HepG2 (cell line): ENCODE data around the gene PPOX. TPM values are rescaled to one million over a fixed set of nuclear protein-coding genes. Genes with fewer than 3 reads are reported as not detected.
A peak's percentile ranks its signal among the peaks of the same experiment; 100 is the strongest.

Source experiments
- ADNP ChIP-seq: sonication (generic); formaldehyde crosslinking; IDR thresholded peaks from 2 replicates; pipeline ENCODE4 v1.4.0; 2020; ENCODE audit warnings: missing genetic modification reagents
- ETV5 ChIP-seq: IDR thresholded peaks from 2 replicates; pipeline ENCODE4 v1.6.1; 2018; ENCODE audit warnings: missing biosample characterization, missing genetic modification reagents, inconsistent platforms, borderline replicate concordance
- HIVEP1 ChIP-seq: sonication (generic); formaldehyde crosslinking; IDR thresholded peaks from 2 replicates; pipeline ENCODE4 v1.4.0; 2020; ENCODE audit warnings: mild to moderate bottlenecking, missing genetic modification reagents
- HMGA1 ChIP-seq: sonication (generic); formaldehyde crosslinking; conservative IDR thresholded peaks from 2 replicates; pipeline ENCODE4 v1.4.0; 2020; ENCODE audit warnings: missing genetic modification reagents
- MYC ChIP-seq: sonication (generic); formaldehyde crosslinking; IDR thresholded peaks from 2 replicates; pipeline ENCODE4 v1.9.0; 2021; ENCODE audit warnings: missing genetic modification reagents, borderline replicate concordance
- NBN ChIP-seq: fragments of 450-650 bp; conservative IDR thresholded peaks from 2 replicates; pipeline ENCODE4 v1.6.1; 2017
- NFRKB ChIP-seq: fragments of 450-650 bp; IDR thresholded peaks from 2 replicates; pipeline ENCODE4 v1.6.1; 2017
- SMAD1 ChIP-seq: sonication (generic); formaldehyde crosslinking; IDR thresholded peaks from 2 replicates; pipeline ENCODE4 v1.4.0; 2020; ENCODE audit warnings: missing genetic modification reagents, low read depth, mild to moderate bottlenecking, borderline replicate concordance
- SP5 ChIP-seq: IDR thresholded peaks from 2 replicates; pipeline ENCODE4 v1.6.1; 2016; ENCODE audit warnings: low read depth, borderline replicate concordance
- TBX2 ChIP-seq: sonication (generic); formaldehyde crosslinking; IDR thresholded peaks from 2 replicates; pipeline ENCODE4 v1.5.0; 2020; ENCODE audit warnings: missing genetic modification reagents, mild to moderate bottlenecking, borderline replicate concordance
- ZNF44 ChIP-seq: sonication (generic); formaldehyde crosslinking; IDR thresholded peaks from 2 replicates; pipeline ENCODE4 v1.5.1; 2020; ENCODE audit warnings: mild to moderate bottlenecking, missing genetic modification reagents
- ZNF776 ChIP-seq: sonication (generic); formaldehyde crosslinking; IDR thresholded peaks from 2 replicates; pipeline ENCODE4 v1.4.0; 2020; ENCODE audit warnings: mild to moderate bottlenecking, missing genetic modification reagents
- polyA plus RNA-seq, 8 experiments: library from polyadenylated mRNA; depleted of rRNA in 3 of 8; stranded (reverse) in 7 of 8; unstranded in 1 of 8; fragments of >200 nt; fragmentation: Illumina TruSeq in 4 of 8; extraction: Trizol in 4 of 8; gene quantifications; 2 replicates each; pipeline versions ENCODE4 v1.2.1 to v1.2.3, GENCODE V29; 2011 to 2016; ENCODE audit warnings: low read depth in 4 of 8, missing spikeins in 1 of 8, mixed read lengths in 1 of 8; ENCODE audit not compliant: insufficient read depth in 1 of 8
- total RNA-seq, 5 experiments: library from RNA; depleted of rRNA; stranded (reverse); fragments of >200 nt; fragmentation: Illumina TruSeq; extraction: Trizol; gene quantifications; 2 replicates each; pipeline ENCODE4 v1.2.3, GENCODE V29; 2016; ENCODE audit warnings: low read depth in 1 of 5
- TF ChIP-seq, protein P1 (sequence below): sonication (generic); formaldehyde crosslinking; IDR thresholded peaks from 2 replicates; pipeline ENCODE4 v1.4.0; 2020; ENCODE audit warnings: missing genetic modification reagents, borderline replicate concordance
- TF ChIP-seq, protein P2 (sequence below): sonication (generic); formaldehyde crosslinking; IDR thresholded peaks from 2 replicates; pipeline ENCODE4 v1.4.0; 2020; ENCODE audit warnings: missing genetic modification reagents
- TF ChIP-seq, protein P3 (sequence below): sonication (generic); formaldehyde crosslinking; IDR thresholded peaks from 2 replicates; pipeline ENCODE4 v1.4.0; 2020; ENCODE audit warnings: missing genetic modification reagents
- TF ChIP-seq, protein P4 (sequence below): sonication (generic); formaldehyde crosslinking; IDR thresholded peaks from 2 replicates; pipeline ENCODE4 v1.8.0; 2022; ENCODE audit warnings: missing genetic modification reagents, mild to moderate bottlenecking, borderline replicate concordance

PPOX gene
- total and polyA plus RNA-seq, 2 of the 13 experiments (the other 11 are each of a cell fraction or from before 2014, with no cell fraction given) = 15.5 to 27.7 TPM

DNA sequence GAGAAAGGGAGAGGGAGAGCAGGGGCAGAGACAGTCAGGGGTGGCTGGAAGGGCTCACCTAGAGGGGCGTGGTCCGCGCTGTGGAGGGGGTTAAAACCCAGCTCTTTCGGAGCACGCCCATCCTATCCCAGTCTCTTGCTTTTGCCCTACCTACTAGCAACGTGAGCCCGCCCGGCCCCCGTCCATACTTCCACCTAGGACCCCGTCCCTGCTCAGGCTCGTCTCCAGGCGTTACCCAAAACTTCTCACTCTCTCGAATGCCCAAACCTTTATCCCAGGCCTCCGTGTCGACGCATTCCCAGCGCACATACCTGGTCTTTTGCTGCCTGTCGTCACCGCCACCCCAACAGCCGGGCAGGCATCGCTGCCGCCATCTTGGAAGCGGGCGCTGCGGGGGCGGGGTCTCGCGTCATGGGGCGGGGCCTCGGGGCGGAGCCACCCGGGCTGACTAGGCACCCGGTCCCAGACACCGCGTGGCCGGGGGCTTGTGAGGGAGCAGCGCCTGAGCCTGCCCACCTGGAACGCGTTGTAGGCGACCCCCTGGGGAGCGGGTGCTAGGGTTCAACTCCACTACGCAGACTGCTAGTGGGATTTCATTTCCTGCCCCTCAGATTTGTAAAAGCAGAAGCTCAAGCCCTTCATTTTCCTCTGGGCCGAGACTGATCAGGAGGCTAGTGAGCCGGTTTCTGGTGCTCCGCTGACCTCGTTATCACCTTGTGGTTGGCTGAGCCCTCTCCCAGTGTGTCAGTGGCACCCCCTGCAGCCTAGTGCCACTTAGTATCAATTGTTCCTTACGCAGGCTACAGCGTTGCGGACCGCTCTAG is 11.1 kb downstream of the PPOX start, which contains the start of gene B4GALT3 (continued):
- TF ChIP-seq, protein P1, sequence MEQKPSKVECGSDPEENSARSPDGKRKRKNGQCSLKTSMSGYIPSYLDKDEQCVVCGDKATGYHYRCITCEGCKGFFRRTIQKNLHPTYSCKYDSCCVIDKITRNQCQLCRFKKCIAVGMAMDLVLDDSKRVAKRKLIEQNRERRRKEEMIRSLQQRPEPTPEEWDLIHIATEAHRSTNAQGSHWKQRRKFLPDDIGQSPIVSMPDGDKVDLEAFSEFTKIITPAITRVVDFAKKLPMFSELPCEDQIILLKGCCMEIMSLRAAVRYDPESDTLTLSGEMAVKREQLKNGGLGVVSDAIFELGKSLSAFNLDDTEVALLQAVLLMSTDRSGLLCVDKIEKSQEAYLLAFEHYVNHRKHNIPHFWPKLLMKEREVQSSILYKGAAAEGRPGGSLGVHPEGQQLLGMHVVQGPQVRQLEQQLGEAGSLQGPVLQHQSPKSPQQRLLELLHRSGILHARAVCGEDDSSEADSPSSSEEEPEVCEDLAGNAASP (CRISPR knock-in tag) = peak; percentile 19
- TF ChIP-seq SMAD1 (CRISPR knock-in tag) (no peak), TBX2 (CRISPR knock-in tag) (peak; percentile 90), ETV5 (CRISPR knock-in tag) (0 out of 2 replicates have a peak, but pooled peaks have one; percentile 36), MYC (peak; percentile 99), ADNP (CRISPR knock-in tag) (no peak), NBN (no peak), NFRKB (no peak), HIVEP1 (CRISPR knock-in tag) (no peak; the same call in 1 of the 2 replicates), HMGA1 (no peak), SP5 (CRISPR knock-in tag) (peak; percentile 55; the same call in 1 of the 2 replicates), ZNF44 (CRISPR knock-in tag) (no peak; the same call in 1 of the 2 replicates), ZNF776 (CRISPR knock-in tag) (peak; percentile 91)
- TF ChIP-seq, protein P2, sequence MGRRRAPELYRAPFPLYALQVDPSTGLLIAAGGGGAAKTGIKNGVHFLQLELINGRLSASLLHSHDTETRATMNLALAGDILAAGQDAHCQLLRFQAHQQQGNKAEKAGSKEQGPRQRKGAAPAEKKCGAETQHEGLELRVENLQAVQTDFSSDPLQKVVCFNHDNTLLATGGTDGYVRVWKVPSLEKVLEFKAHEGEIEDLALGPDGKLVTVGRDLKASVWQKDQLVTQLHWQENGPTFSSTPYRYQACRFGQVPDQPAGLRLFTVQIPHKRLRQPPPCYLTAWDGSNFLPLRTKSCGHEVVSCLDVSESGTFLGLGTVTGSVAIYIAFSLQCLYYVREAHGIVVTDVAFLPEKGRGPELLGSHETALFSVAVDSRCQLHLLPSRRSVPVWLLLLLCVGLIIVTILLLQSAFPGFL (CRISPR knock-in tag) = no peak
- TF ChIP-seq, protein P3, sequence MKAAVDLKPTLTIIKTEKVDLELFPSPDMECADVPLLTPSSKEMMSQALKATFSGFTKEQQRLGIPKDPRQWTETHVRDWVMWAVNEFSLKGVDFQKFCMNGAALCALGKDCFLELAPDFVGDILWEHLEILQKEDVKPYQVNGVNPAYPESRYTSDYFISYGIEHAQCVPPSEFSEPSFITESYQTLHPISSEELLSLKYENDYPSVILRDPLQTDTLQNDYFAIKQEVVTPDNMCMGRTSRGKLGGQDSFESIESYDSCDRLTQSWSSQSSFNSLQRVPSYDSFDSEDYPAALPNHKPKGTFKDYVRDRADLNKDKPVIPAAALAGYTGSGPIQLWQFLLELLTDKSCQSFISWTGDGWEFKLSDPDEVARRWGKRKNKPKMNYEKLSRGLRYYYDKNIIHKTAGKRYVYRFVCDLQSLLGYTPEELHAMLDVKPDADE = no peak
- TF ChIP-seq, protein P4, sequence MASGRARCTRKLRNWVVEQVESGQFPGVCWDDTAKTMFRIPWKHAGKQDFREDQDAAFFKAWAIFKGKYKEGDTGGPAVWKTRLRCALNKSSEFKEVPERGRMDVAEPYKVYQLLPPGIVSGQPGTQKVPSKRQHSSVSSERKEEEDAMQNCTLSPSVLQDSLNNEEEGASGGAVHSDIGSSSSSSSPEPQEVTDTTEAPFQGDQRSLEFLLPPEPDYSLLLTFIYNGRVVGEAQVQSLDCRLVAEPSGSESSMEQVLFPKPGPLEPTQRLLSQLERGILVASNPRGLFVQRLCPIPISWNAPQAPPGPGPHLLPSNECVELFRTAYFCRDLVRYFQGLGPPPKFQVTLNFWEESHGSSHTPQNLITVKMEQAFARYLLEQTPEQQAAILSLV (CRISPR knock-in tag) = peak; percentile 81
